Measurements from ENCODE around the gene CSNK1E. TPM values are rescaled to one million over a fixed set of nuclear protein-coding genes. Genes with fewer than 3 reads are reported as not detected.
A peak's percentile ranks its signal among the peaks of the same experiment; 100 is the strongest.

The CSNK1E gene
- total RNA-seq, 1 experiment from 2014 or later, result 196 TPM

DNA sequence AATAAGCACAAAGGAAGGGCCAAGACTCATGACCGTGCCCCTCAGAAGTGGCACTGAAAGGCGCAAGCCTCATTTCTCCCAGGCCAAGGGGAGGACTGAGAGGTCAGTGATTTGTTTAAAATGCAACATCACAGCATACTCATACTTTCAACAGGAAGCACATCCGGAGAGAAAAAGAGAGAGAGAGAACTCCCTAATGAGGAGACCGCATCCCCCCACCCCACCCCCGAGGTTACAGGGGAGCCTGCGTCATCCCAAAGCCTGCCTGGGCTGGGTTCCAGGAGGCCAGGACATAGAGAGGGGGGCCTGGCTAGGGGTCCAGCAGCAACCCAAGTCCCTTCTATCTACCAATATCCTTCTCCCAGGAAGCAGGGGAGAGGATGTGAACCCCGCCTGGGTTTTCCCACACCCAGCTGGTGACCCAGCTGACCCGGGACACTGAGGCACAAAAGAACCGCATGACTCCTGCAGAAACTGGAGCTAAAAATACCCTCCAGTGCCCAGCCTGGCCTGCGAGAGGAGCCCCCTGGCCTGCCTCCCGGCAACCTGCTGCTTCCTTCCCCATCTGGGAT, 3.8 kb downstream of the CSNK1E start:
- POLR2A ChIA-PET (ENCODE audit: low non-redundant PET), result no interaction called here
- TF ChIP-seq EZH2 (IDR thresholded peaks at IDR 0.05; ENCODE audit: borderline replicate concordance, low read depth, low read length, poor library complexity, severe bottlenecking), result no peak
- intact Hi-C loops (cut with micrococcal nuclease; ENCODE audit: unreplicated experiment), result no loop called here
- Histone ChIP-seq H3K27ac (ENCODE audit: low read depth, low read length, poor library complexity, severe bottlenecking) (peak overlapping the region; percentile 97), H3K36me3 (ENCODE audit: insufficient read depth, low read length, poor library complexity, severe bottlenecking) (peaks cover 38% of the 10 kb centered on the region), H3K4me1 (ENCODE audit: insufficient read depth, low read length, poor library complexity, severe bottlenecking) (peaks cover 64% of the 10 kb centered on the region), H3K9me3 (ENCODE audit: low read depth, low read length, poor library complexity, severe bottlenecking) (no peaks in the 10 kb centered on the region), H3K27me3 (replicated peaks; ENCODE audit: insufficient read depth, low read depth, low read length, poor library complexity) (no peaks in the 10 kb centered on the region), H3K4me3 (ENCODE audit: low read depth, low read length, poor library complexity, severe bottlenecking) (peak overlapping the region; percentile 20)
- CTCF ChIA-PET, result no interaction called here
- BruUV-seq (replicated peaks), result no TSS peak
- DNase-seq (ENCODE audit: low spot score), result peak; percentile 62

DNA sequence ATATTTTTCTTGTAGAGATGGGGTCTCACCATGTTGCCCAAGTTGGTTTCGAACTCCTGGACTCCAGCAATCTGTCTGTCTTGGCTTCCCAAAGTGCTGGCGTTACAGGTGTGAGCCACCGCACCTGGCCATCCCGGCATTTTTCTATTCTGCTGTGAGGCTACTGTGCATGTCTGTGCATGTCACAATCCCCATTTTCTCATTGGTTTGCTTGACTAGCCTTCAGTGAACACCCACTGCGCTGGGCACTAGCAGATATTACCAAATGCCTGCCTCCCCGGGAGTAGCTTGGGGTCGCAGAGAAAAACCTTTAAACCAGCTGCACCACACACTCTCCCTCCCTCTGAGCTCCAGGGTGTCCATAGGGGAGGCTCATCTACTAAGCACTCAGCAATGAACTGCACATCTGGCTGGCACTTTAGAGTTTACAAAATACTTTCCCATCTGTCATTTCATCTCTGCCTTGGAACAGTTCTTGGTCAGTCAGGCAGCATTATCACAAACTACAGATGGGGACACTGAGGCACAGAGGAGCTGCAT, 4.9 kb downstream of the CSNK1E start:
- BruUV-seq (replicated peaks), result no TSS peak
- peaks cover 48% of the 10 kb centered on the region for H3K36me3 ChIP-seq (ENCODE audit: insufficient read depth, low read length, poor library complexity, severe bottlenecking)
- peaks cover 52% of the 10 kb centered on the region for H3K4me1 ChIP-seq (ENCODE audit: insufficient read depth, low read length, poor library complexity, severe bottlenecking)
- TF ChIP-seq, protein P1, sequence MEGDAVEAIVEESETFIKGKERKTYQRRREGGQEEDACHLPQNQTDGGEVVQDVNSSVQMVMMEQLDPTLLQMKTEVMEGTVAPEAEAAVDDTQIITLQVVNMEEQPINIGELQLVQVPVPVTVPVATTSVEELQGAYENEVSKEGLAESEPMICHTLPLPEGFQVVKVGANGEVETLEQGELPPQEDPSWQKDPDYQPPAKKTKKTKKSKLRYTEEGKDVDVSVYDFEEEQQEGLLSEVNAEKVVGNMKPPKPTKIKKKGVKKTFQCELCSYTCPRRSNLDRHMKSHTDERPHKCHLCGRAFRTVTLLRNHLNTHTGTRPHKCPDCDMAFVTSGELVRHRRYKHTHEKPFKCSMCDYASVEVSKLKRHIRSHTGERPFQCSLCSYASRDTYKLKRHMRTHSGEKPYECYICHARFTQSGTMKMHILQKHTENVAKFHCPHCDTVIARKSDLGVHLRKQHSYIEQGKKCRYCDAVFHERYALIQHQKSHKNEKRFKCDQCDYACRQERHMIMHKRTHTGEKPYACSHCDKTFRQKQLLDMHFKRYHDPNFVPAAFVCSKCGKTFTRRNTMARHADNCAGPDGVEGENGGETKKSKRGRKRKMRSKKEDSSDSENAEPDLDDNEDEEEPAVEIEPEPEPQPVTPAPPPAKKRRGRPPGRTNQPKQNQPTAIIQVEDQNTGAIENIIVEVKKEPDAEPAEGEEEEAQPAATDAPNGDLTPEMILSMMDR (conservative IDR thresholded peaks at IDR 0.05; ENCODE audit: low read depth, low read length), result no peak
- TF ChIP-seq EZH2 (IDR thresholded peaks at IDR 0.05; ENCODE audit: borderline replicate concordance, low read depth, low read length, poor library complexity, severe bottlenecking), result no peak
- intact Hi-C loops (cut with micrococcal nuclease; ENCODE audit: unreplicated experiment), result no loop called here
- DNase-seq (ENCODE audit: low spot score), result no peak
- CTCF ChIA-PET, result no interaction called here
- no peaks in the 10 kb centered on the region for H3K27me3 ChIP-seq (replicated peaks; ENCODE audit: insufficient read depth, low read depth, low read length, poor library complexity)
- no peak overlapping the region for H3K4me3 ChIP-seq (ENCODE audit: low read depth, low read length, poor library complexity, severe bottlenecking)
- POLR2A ChIA-PET (ENCODE audit: low non-redundant PET), result no interaction called here
- peak overlapping the region; percentile 97 for H3K27ac ChIP-seq (ENCODE audit: low read depth, low read length, poor library complexity, severe bottlenecking)
- no peaks in the 10 kb centered on the region for H3K9me3 ChIP-seq (ENCODE audit: low read depth, low read length, poor library complexity, severe bottlenecking)

DNA sequence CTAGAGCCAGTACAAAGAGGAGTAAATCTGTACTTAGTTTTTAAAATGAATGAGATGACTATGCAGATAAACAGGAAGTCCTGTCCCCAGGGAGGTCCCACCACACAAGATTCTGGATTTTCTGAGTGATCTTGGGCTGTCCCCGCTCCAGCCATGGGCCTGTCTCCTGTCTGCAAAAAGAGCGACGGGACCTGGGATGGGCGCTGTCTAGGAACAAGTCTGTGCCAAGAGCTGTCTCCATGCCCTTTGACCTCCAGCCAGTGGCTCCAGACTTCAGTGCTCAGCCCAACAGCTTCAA, 6.0 kb downstream of the CSNK1E start:
- TF ChIP-seq EZH2 (IDR thresholded peaks at IDR 0.05; ENCODE audit: borderline replicate concordance, low read depth, low read length, poor library complexity, severe bottlenecking), result no peak
- TF ChIP-seq, protein P1 (conservative IDR thresholded peaks at IDR 0.05; ENCODE audit: low read depth, low read length), result no peak
- Histone ChIP-seq H3K36me3 (ENCODE audit: insufficient read depth, low read length, poor library complexity, severe bottlenecking) (peaks cover 49% of the 10 kb centered on the region), H3K4me1 (ENCODE audit: insufficient read depth, low read length, poor library complexity, severe bottlenecking) (peaks cover 60% of the 10 kb centered on the region), H3K9me3 (ENCODE audit: low read depth, low read length, poor library complexity, severe bottlenecking) (no peaks in the 10 kb centered on the region), H3K4me3 (ENCODE audit: low read depth, low read length, poor library complexity, severe bottlenecking) (no peak overlapping the region), H3K27me3 (replicated peaks; ENCODE audit: insufficient read depth, low read depth, low read length, poor library complexity) (no peaks in the 10 kb centered on the region), H3K27ac (ENCODE audit: low read depth, low read length, poor library complexity, severe bottlenecking) (peak overlapping the region; percentile 77)
- no TSS peak for BruUV-seq (replicated peaks)
- intact Hi-C loops (cut with micrococcal nuclease; ENCODE audit: unreplicated experiment), result no loop called here
- POLR2A ChIA-PET (ENCODE audit: low non-redundant PET), result interaction anchor here (0.7 kb wide), 1 partner anchor 1651 kb away, joined by 5 read pairs; no protein-coding TSS in a partner anchor
- DNase-seq (ENCODE audit: low spot score), result peak; percentile 72
- CTCF ChIA-PET, result no interaction called here
